Measurements from ENCODE around the gene DTNBP1. TPM values are rescaled to one million over a fixed set of nuclear protein-coding genes. Genes with fewer than 3 reads are reported as not detected.

Gene DTNBP1
- total and polyA plus RNA-seq, 2 of the 8 experiments (the other 6 are each of a cell fraction or from before 2014, with no cell fraction given): 13.5 to 22.1 TPM

- TF ChIP-seq CHD7 (IDR thresholded peaks at IDR 0.05; ENCODE audit: insufficient replicate concordance, low read length) (no peak), MAFK (IDR thresholded peaks at IDR 0.05; ENCODE audit: low read depth, low read length) (no peak), FOSL1 (IDR thresholded peaks at IDR 0.05; ENCODE audit: insufficient read depth, low read depth, low read length) (no peak), HDAC6 (IDR thresholded peaks at IDR 0.05; ENCODE audit: low read depth, low read length) (no peak), POLR2AphosphoS5 (IDR thresholded peaks at IDR 0.05; ENCODE audit: low read depth, low read length) (no peak; the same call in 1 of the 2 replicates), MAX (IDR thresholded peaks at IDR 0.05) (no peak), USF2 (IDR thresholded peaks at IDR 0.05; ENCODE audit: low read length) (no peak), TEAD4 (IDR thresholded peaks at IDR 0.05; ENCODE audit: low read depth, low read length) (no peak), RBBP5 (IDR thresholded peaks at IDR 0.05; ENCODE audit: borderline replicate concordance, low read depth, low read length) (no peak)
Observed at GRCh38 chr6:15505463-15505918, 157.3 kb downstream of the DTNBP1 start (continued).
